GM19468 (cell line): ENCODE measurements around the gene AIF1.

ENCODE experiments used
- ATAC-seq: cut with Tn5 transposase; IDR thresholded peaks from one replicate; pipeline ENCODE4 v1.9.1; 2021; ENCODE audit warnings: mild to moderate bottlenecking, moderate library complexity, moderate number of reproducible peaks; ENCODE audit not compliant: unreplicated experiment; ENCODE audit errors: extremely low read depth

AIF1 gene

GRCh38 chr6:31614684-31615578, at the start of gene AIF1:
AIF1 (plus strand) TSS chr6:31615234; CDS start chr6:31615330, 96 bp downstream.
- ATAC-seq, result no peak

DNA sequence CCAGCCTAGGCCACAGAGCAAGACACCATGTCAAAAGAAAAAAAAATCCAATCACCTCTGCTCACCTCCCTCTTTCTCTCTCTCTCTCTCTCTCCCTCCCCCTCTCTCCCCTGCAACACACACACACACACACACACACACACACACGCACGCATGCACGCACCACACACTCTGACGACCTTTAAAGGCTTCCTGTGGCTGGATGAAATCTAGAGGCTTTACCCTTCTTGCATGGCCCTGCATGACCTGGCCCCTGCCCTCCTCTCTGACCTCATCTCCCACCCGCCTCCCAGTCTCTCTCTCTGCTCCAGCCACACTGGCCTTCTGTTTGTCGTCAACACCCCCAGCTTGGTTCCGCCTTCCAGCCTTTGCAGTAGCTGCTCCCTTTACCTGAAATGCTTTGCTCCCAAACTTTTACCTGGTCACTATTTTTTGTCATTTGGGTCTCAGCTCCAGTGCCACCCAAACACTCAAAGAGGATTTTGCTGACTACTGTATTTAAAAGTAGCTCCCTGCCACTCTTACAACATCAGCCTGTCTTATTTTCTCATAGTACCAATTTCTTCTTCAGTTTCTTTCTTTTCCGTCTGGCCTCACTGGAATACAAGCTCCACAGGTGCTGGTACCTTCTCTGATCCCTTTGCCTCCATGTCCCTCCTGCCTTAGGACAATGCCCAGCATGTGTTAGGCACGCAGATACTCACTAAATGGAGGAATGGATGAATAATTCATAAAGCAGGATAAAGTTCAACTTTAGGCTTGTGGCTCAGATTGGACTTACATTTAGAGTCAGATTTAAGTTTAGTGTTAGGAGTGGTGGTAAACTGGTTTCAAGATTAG, 47.3 kb upstream of the AIF1 start:
- ATAC-seq, result no peak

GRCh38 chr6:31568537-31568961, 46.5 kb upstream of the AIF1 start:
- ATAC-seq, result peak; percentile 67

GRCh38 chr6:31569861-31570536, 45.0 kb upstream of the AIF1 start:
- ATAC-seq, result no peak

DNA sequence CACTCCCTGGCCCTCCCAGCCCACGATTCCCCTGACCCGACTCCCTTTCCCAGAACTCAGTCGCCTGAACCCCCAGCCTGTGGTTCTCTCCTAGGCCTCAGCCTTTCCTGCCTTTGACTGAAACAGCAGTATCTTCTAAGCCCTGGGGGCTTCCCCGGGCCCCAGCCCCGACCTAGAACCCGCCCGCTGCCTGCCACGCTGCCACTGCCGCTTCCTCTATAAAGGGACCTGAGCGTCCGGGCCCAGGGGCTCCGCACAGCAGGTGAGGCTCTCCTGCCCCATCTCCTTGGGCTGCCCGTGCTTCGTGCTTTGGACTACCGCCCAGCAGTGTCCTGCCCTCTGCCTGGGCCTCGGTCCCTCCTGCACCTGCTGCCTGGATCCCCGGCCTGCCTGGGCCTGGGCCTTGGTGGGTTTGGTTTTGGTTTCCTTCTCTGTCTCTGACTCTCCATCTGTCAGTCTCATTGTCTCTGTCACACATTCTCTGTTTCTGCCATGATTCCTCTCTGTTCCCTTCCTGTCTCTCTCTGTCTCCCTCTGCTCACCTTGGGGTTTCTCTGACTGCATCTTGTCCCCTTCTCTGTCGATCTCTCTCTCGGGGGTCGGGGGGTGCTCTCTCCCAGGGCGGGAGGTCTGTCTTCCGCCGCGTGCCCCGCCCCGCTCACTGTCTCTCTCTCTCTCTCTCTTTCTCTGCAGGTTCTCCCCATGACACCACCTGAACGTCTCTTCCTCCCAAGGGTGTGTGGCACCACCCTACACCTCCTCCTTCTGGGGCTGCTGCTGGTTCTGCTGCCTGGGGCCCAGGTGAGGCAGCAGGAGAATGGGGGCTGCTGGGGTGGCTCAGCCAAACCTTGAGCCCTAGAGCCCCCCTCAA, 42.8 kb upstream of the AIF1 start, which contains the start of gene LTA:
Gene LTA (plus strand): TSS at position 249 of the 871 bp plus-strand sequence. CDS start 454 bp downstream, at position 703.
- ATAC-seq, result no peak

- no peak for ATAC-seq
Measured at GRCh38 chr6:31573239-31574105, 41.6 kb upstream of the AIF1 start.

DNA sequence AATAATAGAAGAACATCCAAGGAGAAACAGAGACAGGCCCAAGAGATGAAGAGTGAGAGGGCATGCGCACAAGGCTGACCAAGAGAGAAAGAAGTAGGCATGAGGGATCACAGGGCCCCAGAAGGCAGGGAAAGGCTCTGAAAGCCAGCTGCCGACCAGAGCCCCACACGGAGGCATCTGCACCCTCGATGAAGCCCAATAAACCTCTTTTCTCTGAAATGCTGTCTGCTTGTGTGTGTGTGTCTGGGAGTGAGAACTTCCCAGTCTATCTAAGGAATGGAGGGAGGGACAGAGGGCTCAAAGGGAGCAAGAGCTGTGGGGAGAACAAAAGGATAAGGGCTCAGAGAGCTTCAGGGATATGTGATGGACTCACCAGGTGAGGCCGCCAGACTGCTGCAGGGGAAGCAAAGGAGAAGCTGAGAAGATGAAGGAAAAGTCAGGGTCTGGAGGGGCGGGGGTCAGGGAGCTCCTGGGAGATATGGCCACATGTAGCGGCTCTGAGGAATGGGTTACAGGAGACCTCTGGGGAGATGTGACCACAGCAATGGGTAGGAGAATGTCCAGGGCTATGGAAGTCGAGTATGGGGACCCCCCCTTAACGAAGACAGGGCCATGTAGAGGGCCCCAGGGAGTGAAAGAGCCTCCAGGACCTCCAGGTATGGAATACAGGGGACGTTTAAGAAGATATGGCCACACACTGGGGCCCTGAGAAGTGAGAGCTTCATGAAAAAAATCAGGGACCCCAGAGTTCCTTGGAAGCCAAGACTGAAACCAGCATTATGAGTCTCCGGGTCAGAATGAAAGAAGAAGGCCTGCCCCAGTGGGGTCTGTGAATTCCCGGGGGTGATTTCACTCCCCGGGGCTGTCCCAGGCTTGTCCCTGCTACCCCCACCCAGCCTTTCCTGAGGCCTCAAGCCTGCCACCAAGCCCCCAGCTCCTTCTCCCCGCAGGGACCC, 40.6 kb upstream of the AIF1 start:
- no peak for ATAC-seq

- no peak for ATAC-seq
Measured at GRCh38 chr6:31575335-31575901, 39.6 kb upstream of the AIF1 start, which contains the start of gene TNF. TNF (plus strand) TSS chr6:31575565; CDS start chr6:31575742, 177 bp downstream.

DNA sequence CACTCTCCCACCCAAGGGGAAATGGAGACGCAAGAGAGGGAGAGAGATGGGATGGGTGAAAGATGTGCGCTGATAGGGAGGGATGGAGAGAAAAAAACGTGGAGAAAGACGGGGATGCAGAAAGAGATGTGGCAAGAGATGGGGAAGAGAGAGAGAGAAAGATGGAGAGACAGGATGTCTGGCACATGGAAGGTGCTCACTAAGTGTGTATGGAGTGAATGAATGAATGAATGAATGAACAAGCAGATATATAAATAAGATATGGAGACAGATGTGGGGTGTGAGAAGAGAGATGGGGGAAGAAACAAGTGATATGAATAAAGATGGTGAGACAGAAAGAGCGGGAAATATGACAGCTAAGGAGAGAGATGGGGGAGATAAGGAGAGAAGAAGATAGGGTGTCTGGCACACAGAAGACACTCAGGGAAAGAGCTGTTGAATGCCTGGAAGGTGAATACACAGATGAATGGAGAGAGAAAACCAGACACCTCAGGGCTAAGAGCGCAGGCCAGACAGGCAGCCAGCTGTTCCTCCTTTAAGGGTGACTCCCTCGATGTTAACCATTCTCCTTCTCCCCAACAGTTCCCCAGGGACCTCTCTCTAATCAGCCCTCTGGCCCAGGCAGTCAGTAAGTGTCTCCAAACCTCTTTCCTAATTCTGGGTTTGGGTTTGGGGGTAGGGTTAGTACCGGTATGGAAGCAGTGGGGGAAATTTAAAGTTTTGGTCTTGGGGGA, 38.9 kb upstream of the AIF1 start:
- ATAC-seq, result no peak

DNA sequence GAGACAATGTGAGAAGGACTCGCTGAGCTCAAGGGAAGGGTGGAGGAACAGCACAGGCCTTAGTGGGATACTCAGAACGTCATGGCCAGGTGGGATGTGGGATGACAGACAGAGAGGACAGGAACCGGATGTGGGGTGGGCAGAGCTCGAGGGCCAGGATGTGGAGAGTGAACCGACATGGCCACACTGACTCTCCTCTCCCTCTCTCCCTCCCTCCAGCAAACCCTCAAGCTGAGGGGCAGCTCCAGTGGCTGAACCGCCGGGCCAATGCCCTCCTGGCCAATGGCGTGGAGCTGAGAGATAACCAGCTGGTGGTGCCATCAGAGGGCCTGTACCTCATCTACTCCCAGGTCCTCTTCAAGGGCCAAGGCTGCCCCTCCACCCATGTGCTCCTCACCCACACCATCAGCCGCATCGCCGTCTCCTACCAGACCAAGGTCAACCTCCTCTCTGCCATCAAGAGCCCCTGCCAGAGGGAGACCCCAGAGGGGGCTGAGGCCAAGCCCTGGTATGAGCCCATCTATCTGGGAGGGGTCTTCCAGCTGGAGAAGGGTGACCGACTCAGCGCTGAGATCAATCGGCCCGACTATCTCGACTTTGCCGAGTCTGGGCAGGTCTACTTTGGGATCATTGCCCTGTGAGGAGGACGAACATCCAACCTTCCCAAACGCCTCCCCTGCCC, 38.0 kb upstream of the AIF1 start:
- ATAC-seq, result no peak

GRCh38 chr6:31577579-31577966, 37.5 kb upstream of the AIF1 start:
- no peak for ATAC-seq

- ATAC-seq, result no peak
Measured at GRCh38 chr6:31578184-31579118, 36.6 kb upstream of the AIF1 start.

- no peak for ATAC-seq
Measured at GRCh38 chr6:31579119-31579505, 35.9 kb upstream of the AIF1 start.

- no peak for ATAC-seq
Measured at GRCh38 chr6:31579546-31580437, 35.2 kb upstream of the AIF1 start.
